NCI-H146 treated with DMSO at 0.1 percent for 48 hours (cell line): ENCODE measurements around the gene ERCC4.
"Not testable (repeated sequence)": the region's sequence is repeated elsewhere in the genome, so short reads cannot be mapped to it uniquely, and the experiment has no call there.

Experiments
- DNase-seq: peaks from one replicate; lab custom pipeline; 2025; ENCODE audit not compliant: unreplicated experiment; lab: John Stamatoyannopoulos, UW

The ERCC4 gene

GRCh38 chr16:13919683-13920509 lies at the start of gene ERCC4:
Gene ERCC4, plus strand, starts transcription at chr16:13920154. Its CDS starts 12 bp downstream, at chr16:13920166.
- DNase-seq, result peak; percentile 99

GRCh38 chr16:13873835-13874438 lies 46.0 kb upstream of the ERCC4 start:
- DNase-seq, result no peak

DNA sequence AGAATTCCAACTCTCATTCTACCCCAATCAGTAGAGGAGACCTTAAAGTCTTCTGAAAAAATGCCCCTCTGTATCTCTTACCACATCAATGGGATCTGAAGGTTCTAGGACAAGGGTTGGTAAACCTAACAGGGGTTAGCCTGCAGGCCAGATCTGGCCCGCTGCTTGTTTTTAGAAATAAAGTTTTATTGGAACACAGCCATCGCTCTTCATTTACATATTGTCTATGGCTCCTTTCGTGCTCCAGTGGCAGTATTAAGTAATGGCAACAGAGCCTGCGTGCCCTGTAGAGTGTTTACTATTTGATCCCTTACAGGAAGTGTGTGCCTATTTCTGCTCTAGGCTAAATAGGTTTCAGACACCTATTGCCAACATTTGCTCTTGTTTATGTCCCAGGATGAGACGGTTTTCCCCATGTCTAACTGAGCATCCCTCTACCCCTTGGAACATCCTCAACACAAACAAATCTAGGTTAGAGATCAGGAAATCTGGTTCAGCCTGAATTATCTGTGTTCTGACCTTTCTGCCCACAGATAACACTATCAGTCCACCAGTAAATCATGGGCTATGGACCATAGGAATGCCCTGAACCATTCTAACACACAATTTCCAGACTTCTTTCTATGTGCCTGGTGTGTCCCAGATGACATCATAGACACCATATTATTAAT lies 44.2 kb upstream of the ERCC4 start:
- DNase-seq, result no peak

DNA sequence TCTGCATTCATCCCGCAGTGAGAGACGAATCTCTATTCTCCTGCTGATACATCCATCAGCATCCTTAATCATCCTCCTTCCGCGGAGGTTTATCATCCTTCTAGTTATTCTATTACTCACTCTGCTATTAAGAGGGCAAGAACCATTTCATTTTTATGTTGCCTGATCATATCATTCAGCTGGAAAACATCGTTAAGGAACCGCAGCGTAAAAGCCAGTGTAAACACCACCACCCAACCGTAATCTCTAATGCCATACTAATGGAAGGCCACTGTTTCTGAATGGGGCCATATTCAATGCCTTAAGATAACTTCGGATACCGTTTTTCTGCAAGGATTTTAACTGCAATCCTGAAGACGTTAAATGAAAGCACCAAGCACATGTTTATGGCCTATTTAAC lies 36.7 kb upstream of the ERCC4 start:
- no peak for DNase-seq

DNA sequence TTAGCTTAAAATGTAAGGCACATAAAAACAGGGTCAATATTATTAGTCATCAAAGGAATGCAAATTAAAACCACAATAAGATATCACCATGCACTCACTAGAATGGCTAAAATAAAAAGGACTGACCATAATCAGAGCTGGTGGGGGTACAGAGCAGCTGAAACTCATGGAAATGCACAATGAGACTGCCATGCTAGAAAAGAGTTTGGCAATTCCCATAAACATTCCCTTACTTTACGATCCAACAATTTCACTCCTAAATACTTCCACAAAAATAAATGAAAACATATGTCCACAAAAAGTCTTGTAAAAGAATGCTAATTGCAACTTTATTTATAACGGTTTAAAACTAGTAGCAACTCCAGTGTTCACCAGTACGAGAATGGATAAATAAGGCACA lies 36.1 kb upstream of the ERCC4 start:
- no peak for DNase-seq

GRCh38 chr16:13885700-13886099 lies 34.3 kb upstream of the ERCC4 start:
- no peak for DNase-seq

- DNase-seq, result no peak
Observed at GRCh38 chr16:13886608-13887007, 33.3 kb upstream of the ERCC4 start.

DNA sequence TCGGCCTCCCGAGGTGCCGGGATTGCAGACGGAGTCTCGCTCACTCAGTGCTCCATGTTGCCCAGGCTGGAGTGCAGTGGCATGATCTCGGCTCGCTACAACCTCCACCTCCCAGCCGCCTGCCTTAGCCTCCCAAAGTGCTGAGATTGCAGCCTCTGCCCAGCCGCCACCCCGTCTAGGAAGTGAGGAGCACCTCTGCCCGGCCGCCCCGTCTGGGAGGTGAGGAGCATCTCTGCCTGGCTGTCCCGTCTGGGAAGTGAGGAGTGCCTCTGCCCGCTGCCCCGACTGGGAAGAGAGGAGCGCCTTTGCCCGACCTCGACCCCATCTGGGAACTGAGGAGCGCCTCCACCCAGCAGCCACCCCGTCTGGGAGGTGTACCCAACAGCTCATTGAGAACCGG lies 30.6 kb upstream of the ERCC4 start:
- DNase-seq, result not testable (repeated sequence)

GRCh38 chr16:13892301-13892700 lies 27.7 kb upstream of the ERCC4 start:
- no peak for DNase-seq

DNA sequence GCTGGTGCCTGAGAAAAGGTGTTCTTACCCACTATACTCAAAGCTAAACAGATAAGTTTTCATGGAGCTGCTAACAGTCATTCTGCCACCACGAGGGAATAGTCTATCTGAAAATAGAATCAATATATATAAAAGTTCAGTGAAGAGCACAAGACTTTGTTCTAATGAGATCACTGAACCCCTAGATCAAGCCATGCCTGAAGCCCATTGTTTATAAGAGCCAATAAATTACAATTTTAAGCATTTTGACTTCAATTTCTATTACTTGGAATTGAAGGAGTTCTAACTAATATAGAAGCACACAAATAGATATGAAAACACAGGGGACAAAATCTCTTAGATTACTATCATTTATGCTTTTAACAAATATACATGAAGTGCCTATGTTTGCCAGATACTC lies 24.4 kb upstream of the ERCC4 start:
- no peak for DNase-seq

DNA sequence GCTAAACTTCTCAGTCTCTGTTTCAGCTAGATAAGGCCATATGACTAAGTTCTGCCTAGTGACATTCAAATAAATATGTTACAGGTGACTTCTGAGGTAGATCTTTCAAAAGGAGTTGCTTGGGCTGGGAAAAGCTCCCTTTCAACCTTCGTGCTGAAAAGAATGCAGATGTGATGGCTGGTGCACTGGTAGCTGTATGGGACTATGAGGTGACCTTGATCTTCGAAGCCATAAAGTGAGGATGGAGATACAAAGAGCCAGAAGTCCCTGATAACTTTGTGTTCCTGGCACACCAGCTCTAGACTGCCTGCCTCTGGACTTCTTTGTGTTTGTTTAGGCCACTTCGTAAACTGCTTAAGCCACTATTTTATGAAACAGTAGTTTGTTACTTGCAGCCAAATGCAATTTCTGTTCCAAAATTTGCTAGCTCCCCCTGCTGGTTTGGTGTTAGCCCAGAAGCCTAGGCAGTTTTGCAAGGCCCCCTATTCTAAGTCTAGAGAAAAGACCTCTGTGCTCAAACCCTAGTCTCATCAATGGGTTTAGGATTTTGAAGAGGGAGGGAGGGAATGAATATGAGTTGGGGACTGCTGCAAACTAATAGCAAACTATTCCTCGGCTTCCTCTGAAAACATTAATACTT lies 23.3 kb upstream of the ERCC4 start:
- DNase-seq, result no peak

DNA sequence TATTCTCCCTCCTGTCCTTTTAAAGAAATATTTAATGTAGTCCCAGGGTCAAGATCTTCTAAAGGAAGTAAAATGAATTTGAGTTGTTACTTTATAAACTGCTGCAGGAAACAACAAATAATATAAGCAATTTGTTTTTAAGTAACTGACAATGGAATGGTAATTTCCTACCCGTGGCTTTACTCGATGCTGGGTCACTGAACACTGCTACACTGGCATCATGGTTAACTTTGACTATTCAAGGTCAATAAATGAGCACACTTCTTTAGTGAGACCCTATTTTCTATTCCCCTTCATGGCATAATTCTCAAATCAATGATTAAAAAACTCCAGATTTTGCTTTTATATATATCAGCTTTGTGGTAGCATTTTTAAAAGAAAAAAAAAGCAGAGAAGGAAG lies 22.1 kb upstream of the ERCC4 start:
- DNase-seq, result no peak

DNA sequence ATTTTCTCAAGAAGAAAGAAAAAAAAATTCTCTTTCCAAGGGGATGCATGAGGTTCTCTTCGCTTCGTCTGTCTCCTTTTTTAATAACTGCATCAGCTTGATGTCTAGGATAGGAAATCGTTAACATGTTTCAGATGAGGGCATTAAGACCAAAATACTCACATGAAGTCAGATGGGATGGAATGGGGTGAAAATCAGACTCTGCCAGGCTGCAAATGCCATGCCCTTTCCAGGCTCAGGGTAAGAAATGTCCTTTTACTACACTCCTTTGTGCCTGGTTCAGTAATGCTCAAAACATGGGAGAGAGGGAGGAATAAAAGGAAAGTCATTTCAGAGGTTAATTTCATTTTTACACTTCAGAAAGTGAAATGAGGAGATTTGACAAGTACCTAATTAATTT lies 21.7 kb upstream of the ERCC4 start:
- no peak for DNase-seq

- DNase-seq, result no peak
Observed at GRCh38 chr16:13902052-13902451, 17.9 kb upstream of the ERCC4 start.

GRCh38 chr16:13902677-13903076 lies 17.3 kb upstream of the ERCC4 start:
- DNase-seq, result no peak

GRCh38 chr16:13904179-13904691 lies 15.7 kb upstream of the ERCC4 start:
- DNase-seq, result no peak

- DNase-seq, result not testable (repeated sequence)
Observed at GRCh38 chr16:13904822-13905221, 15.1 kb upstream of the ERCC4 start.

- DNase-seq, result no peak
Observed at GRCh38 chr16:13906168-13907089, 13.5 kb upstream of the ERCC4 start.

DNA sequence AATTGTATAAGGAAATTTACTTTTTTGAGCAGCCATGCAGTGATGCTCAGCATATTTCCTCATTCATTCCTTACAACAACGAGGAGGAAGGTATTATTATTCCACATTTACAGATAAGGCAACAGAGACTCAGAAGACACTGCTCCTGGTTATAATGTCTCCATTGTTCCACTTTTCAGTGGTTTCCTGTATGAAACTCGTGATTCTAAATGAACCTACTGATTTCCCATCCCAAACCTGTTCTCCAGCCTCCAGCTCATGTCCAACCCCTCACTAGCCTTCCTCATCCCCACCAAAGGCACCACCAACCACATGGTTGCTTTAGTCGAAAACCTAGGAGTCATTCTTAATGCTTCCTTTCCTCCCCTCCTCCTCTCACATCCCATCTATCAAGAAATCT lies 12.5 kb upstream of the ERCC4 start:
- DNase-seq, result no peak

DNA sequence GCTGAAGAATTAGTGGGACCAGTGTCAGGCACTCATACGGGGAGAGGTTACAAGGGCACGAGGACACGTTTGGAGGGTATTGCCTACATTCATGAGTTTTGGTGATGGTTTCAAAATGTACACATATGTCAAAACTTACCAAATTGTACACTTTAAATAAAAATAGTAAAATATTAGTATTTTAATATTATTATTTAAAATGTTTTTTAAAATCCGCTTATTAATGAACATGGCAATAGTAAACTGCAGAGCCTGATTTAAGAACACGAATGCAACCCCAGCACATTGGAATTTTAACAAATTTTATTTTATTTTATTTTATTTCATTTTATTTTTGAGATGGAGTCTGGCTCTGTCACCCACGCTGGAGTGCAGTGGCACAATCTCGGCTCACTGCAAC lies 10.9 kb upstream of the ERCC4 start:
- no peak for DNase-seq
